Activated CD8-positive, alpha-beta memory T cell treated with anti-CD3 and anti-CD28 coated beads, Interleukin-2, amount 50 U/mL, for 4 hours (primary cell): ENCODE data around the gene ANXA6.
"Not testable (repeated sequence)": the region's sequence is repeated elsewhere in the genome, so short reads cannot be mapped to it uniquely, and the experiment has no call there.

Source experiments
- DNase-seq: peaks from one replicate; pipeline ENCODE4 v3.0.0-alpha.2; 2020

Gene ANXA6

DNA sequence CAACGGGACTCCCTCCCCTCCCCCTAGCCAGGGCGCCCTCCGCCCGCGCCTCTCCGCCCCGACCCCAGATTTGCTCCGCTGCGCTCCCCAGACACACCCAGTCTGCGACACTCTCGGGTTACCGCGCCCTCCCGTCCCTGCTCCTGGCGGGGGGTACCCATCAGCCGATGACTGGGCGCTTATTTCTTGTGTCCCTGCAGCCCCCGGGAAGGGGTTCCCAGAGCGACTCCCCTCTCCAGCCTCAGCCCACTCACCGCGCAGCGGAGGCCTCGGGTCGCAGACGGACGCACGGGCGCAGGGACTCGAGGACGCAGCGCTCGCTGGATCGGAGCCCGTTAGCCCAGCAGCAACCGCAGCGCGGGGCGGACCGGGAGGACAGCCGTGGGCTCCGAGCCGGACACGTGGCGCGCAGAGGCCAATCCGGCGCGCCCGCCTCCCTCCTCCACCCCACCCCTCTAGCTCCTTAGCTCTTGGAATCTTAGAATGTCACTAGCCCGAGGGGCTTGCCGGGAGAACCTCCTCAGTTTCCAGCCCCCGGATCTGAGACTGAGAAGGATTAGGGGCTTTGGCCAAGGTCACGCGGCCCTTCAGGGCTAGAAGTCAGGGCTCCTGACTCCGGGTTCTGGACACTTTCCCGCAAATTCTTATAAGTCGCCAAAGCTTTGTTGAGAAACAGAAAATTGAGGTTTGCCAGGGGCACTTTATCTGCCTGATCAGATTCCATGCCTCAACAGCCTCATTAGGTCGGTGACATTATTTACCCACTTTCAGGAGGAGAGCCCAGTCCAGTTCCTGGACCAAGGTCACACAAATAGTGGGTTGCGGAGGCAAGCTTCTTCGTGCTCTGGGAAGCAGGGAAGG lies at the start of gene ANXA6:
TSS of gene ANXA6 (minus strand) at position 354 of the 861 bp plus-strand sequence. CDS start 9,878 bp downstream, outside the sequence.
- DNase-seq, result peak; percentile 61

DNA sequence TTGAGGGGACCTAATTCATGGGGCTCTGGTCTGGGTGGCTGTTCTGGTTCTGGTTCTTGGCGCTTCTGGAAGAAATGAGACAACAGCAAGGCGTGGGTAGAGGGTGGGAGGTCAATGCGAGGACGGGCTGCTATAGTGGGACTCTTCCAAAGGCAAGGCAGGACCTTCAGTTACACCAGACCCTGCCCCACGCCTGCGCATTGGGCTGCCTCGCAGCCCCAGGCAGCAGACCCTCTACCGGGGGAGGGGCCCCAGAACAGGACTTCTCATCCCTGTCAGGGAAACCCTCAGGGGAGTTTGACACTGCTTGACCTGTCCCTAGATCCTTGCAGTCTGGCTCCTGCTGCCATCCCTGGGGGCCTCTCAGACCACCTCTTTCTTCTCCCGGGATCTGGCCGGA lies 47.8 kb upstream of the ANXA6 start:
- DNase-seq, result no peak

DNA sequence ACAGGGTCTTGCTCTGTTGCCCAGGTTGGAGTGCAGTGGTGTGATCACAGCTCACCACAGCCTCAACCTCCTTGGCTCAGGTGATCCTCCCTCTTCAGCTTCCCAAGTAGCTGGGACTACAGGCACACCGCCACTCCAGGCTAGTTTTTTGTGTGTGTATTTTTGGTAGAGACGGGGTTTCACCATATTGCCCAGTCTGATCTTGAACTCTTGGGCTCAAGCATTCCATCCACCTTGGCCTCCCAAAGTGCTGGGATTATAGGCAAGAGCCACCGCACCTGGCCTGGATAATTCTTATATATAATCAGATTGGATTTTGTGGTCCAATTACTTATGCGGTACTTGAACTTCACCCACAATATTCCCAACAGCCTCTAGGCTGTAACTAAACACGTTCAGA lies 46.5 kb upstream of the ANXA6 start:
- DNase-seq, result no peak

DNA sequence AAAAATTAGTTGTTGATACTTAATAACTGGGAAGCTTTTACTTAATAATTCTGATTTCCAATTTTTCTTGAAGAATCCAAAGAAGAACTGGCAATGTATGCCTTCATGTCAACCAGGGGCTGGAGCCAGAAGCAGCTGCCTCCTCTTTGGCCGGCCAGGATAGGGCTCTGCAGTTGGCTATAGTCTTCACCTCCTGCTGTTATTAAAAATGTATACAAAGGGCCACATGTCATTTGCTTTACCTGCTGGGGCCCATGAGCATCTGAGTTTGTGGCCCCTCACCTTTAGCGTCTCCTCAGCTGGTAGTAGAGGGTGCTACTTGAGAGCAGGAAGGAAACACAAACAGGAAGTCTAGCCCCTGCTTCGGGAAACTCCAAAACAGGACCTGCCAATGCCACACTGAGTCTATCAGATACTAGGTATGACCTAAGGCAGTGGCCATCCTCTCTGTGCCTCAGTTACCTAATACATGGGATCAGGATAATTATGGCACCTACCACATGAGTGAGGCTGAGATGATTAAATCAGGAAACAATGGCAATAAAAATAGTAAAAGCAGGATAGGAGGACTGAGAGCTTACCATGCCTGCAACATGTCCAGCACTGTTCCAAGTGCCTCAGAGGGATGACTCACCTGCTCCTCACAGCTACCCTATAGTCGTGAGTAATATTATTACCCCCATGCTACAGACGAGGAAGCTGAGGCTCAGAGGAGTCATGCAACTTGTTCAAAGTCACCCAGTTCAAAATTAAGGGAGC lies 45.0 kb upstream of the ANXA6 start:
- DNase-seq, result peak; percentile 42

DNA sequence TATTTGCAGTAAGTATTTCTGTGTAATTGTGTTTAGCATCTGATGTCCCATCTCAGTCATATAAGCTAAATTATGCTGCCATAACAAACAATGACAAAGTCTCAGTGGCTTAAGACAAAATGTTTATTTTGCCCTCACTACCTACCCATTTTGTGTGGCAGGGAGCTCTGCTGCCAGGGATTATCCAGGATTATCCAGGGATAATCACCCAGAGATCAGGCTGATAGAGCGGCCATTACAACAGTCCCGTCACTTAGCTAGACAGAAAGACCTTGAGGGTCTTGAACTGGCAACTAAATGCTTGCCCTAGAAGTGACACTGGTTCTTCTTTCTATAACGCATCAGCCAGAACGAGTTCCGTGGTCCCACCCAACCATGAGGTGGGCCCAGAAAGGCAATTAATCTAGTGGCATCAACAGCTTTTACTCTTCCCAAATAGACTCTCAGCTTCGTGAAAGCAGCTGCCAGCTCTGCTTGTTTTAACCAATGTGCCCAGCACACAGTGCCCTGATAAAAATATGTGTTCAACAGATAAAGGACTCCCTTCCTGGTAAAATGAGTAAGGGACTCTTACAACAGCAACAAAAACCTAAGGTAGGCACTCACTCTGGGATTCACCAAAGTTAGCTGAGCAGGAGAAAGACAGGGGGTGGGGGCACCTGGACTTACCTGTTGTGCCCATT lies 43.5 kb upstream of the ANXA6 start:
- DNase-seq, result no peak

DNA sequence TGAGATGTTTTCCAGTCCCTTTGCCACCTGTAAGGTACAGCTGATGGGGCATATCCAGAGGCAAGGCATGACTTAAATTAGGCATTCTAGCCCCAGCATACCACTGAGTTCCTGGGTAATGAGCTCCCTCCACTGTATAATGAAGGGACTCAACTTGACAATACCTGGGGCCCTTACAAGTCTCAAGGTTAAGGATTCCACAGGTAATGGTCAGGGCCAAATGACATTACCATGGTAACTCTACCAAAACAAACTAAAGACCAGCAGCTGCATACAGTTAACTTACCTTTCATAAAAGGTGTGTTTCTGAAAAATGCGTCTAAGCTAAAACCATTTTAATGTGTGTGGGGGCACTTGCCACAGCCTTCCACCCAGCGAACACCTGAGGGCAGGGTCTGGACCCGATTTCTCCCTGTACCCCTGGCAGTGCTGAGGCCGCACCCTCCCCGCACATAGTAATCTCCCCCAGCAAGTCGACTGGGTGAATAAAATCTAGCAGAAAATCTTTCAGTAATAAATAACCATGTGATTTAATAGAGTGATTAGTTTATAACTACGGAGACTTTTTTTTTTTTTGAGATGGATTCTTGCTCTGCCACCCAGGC lies 42.1 kb upstream of the ANXA6 start:
- no peak for DNase-seq

DNA sequence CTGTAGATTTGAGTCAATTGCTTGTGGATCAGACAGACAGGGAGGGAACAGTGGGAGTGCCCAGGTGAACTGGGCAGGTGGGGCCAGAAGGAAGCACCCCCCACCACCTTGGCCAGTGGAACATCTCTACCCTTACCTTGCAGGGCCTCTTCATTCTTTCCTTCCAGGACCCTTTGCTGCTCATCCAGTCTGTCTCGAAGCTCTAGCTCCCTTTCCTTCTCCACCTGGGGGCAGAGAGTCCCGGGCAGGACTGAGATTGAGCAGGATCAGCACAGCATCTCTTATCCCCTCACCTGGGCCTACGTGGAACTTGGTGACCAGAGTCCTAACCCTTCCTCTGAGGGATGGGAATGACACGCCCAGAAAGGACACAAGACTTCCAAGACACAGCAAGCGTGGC lies 41.3 kb upstream of the ANXA6 start:
- no peak for DNase-seq

DNA sequence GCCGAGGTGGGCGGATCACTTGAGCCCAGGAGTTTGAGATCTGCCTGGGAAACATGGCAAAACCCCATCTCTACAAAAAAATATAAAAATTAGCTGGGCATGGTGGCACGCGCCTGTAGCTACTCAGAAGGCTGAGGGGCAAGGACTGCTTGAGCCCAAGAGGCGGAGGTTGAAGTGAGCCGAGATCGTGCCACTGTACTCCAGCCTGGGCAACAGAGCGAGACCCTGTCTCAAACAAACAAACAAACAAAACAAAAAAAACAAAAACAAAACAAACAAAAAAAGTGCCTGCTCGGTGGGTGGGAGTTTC lies 39.7 kb upstream of the ANXA6 start:
- DNase-seq, result not testable (repeated sequence)

DNA sequence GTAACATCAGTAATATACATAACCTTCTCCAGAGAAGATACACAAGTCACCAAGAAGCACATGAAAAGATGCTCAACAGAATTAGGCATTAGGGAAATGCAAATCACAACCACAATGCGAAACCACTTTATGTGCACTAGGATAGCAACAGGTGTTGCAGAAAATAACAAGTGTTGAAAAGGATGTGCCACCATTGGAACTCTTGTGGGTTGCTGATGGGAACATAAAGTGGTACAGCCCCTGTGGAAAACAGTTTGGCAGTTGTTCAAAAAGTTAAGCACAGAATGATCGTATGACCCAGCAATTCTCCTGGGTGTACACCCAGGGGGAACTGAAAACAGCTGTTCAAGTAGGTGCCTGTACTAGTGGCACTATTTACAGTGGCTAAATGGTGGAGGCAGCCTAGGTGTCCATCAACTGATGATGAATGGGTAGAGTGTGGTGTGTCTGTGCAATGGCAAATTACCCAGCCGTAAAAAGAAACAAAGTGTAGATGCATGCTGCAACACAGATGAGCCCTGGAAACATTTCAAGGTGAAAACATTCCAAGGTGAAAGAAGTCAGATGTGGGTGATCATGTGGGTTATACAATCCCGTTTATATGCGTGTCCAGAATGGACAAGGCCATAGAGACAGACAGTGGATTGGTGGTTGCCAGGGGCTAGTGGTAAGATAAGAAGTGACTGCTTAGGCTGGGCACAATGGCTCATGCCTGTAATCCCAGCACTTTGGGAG lies 39.1 kb upstream of the ANXA6 start:
- DNase-seq, result no peak

DNA sequence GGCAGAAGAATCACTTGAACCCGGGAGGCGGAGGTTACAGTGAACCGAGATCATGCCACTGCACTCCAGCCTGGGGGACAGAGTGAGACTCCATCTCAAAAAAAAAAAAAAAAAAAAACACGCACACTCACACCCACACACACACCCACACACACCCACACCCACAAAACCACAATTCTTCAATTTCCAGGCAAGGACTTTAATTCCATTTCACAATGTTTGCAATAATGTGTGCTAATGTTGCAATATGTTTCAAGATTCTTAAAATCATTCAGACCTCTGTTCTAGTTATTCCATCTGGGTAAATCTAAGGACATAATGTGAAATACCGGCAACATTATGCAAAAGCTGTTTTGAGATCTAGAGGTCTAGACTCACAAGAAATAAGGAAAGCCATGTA lies 38.0 kb upstream of the ANXA6 start:
- peak; percentile 37 for DNase-seq

DNA sequence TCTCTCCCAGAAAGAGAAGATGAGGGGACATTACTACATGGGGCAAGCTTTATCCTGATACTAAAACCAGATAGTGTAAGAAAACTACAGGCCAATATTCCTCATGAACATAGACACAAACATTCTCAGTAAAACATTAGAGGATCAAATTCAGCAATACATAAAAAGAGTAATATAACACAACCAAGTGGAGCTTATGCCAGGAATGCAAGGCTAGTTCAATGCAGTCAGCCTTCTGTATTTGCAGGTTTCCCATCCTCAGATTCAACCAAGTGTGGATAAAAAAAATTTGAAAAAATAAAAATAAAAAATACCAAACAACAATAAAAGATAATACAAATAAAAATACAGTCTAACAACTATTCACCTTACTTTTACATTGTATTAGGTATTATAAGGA lies 35.0 kb upstream of the ANXA6 start:
- DNase-seq, result no peak

DNA sequence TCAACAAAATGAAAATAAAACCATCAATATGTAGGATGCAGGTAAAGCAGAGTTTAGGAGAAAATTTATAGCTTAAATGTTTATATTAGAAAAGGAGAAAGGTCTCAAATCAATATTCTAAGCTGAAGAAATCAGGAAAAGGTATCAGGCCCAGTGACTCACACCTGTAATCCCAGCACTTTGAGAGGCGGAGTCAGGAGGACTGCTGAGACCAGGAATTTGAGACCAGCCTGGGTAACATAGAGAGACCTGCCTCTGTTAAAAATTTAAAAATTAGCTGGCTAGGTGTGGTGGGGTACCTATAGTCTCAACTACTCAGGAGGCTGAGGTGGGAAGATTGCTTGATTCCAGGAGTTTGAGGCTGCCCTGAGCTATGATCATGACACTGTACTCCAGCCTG lies 34.1 kb upstream of the ANXA6 start:
- no peak for DNase-seq

DNA sequence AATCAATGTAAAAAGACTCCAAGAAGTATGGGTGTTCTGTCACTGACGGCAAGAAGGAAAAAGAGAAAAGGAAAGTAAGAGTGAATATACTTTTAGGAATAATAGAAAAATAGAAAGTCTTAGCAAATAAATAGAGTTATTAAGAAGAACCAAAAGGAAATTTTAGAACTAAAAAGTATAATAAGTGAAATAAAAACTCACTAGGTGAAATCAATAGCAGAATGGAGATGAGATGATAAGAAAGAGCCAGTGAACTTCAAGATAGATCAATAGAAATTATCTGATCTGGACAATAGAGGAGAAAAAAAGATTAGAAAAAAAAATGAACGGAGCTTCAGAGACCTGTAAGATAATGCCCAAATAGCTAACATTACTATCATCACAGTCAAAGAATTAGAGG lies 31.6 kb upstream of the ANXA6 start:
- DNase-seq, result no peak

DNA sequence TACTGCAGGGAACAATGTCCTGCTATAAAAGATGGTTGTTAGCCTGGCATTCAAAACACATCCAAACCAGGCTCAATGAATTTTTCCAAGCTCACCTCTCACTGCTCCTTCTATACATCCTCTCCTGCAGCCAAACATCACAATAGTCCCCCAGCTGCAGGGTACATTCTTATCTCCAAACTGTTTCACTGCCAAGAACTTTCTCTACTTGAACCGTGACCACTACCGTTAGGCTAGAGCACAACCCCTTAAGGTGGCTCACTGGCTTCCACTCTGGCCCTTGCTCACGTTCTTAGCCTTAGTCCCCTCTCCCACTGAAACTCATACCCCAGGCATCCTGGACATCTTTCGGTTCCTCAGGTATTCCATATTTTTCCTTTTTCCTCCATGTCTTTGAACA lies 29.0 kb upstream of the ANXA6 start:
- no peak for DNase-seq

DNA sequence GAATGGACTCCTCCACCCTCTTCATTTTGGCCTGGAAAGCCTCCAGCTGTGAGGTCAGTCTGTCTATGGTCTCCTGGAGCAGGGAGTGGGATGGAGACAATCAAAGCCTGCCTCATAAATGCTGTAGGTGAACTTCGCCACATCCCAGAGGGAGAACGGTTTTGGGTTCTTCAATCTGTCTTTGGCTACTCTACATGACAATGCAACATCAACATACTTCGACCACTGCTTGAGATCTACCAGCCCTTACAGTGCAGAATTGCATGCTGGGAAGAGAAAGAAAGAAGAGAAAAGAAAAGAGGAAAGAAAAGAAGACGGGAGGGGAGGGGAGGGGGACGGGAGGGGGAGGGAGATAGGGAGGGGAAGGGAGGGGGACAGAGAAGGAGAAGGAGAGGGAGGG lies 28.5 kb upstream of the ANXA6 start:
- no peak for DNase-seq

DNA sequence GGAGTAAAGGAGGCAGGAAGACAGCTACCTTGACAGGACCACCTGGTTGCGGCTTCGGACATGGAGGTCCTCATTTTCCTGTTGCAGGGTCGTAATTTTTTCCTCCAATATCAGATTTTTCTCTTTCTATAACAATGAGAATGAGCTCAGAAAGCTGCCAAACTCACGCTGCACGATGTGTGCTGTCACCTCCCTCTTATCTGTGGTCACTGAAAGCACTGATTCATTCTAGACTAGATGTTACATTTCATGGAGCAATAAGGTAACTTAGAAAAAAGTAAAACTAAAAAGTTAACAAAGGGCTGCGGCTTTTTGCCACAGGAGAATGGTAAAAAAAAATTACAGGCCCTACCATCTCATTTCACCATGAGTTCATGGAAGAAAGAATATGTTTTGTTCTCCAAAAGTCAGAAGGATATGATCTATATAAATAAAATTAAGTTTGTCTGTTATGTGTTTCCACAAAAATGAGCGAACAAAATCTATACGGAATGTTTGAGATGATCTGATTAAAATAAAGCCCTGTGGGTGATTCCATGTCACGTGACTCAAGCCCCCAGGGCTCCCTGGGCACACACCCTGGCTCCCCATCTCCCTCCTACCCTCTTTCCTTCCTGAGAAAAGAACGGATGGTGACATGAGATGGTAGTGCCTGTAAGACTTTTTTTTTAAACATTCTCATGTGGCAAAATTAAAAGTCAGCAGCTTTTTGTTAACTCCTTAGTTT lies 26.9 kb upstream of the ANXA6 start:
- no peak for DNase-seq

DNA sequence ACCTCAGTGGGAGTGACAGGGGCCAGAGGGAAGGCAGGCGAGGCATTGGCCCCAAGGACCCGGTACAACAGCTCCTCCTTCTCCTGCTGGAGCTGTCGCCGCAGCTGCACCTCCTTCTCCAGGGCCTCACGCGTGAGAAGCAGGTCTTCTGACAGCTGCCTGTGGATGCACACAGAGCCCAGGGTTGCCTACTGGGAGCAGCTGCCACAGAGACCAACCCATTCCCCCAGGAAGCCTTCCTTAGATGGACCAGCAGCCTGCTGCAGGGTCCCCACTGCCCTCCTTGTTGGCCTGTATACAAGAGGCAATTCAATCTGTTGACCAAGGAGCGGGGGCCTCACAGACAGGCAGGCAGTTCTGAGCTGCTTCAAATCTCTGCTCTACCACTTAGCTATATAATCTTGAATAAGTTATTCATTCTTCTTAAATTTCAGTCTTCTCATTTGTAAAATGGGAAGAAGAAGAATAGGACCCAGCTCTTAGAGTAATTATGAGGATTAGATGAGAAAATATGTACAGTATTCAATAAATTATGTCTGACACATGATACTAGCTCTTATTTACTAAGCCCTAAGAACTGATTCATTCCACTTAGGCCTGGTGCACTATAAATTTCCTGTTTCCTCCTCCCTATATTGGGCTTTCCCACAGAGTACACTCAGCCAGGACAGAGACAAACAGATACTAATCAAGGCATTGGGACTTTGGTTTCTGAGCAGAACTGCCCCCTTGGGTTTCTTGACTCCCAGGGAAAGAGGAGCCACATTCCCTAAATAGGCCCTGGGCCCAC lies 26.1 kb upstream of the ANXA6 start:
- DNase-seq, result no peak

DNA sequence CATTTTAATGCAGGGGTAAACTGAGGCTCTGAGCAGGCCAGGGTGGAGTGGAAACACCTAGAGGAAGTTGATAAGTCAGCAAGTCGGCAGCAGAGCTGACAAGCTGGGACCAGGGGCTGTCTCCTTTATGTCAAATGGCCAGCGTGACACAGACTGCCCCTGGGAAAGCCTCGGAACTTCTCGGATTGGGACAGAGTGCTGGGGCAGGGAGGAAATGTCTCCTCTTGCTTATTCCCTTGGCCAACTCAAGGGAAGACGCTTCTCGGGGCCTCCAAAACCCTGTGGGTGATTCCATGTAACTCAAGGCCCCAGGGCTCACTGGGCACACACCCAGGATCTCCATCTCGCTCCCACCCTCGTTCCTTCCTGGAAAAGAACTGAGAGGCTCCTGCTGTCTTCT lies 25.4 kb upstream of the ANXA6 start:
- no peak for DNase-seq

DNA sequence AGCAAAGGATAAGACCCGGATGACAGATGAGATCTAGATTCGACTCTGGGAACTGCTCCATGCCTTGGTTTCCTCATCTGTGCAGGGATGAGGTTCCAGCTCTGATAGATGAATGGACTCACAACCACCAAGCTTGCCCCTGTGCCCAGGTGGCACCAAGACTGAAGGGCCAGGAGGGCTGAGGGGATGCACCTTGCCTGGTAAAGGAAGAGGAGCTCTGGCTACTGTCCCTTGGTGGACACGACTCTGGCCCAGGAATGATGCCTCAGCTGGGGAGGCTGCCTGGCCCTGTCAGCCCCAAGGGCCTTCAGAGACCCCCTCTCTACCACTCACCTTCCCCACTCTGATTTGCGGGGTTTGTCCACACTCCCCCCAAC lies 24.9 kb upstream of the ANXA6 start:
- no peak for DNase-seq

DNA sequence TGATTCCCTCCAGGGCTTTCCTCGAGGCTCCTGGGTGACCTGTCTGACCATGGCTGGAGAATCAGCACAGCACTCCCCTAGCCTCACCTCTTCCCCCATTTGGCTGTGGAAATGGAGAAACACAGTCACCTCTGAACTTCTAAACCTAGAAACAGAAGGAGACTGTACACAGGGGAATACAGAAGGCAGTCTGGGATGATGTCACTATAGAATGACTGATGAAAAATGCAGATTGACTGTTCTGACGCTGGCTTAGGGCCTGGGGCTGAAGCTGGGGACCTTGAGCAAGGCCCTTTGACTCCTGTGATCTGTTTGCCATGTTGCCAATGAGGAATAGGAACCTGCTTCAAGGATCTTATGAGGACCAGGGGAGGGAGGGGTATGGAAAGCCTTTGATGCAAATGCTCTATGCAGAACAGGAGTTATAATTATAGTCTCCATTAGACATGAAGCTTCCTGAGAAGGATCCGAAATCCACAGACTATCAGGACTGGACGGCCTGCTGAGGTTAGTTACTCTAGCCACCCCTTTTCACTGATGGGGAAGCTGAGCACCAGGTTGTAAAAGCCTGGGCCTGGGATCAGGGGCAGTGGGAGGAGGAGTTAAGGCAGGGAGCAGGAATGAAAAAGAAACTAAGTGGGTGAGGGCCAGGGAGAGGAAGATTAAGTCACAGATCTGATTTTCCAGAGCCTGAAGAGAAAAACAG lies 24.4 kb upstream of the ANXA6 start:
- no peak for DNase-seq

DNA sequence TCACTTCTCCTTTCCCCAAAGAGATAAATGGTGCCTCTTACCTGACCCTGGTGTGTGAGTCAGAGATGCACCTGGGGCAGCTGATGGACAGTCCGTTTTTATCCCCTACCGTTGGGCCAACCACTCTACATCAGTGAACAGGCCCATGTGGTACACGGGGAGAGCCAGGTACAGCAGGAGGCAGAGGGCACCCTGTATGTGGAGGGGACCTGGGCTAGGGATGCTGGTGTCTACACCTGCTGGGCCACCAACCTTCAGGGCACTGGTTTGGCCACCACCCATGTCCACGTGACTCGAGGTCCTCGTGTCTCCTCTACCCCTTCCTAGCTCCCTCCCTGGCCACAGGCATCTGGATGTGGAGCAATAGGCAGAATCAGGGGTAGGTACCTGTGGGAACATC lies 22.7 kb upstream of the ANXA6 start:
- DNase-seq, result no peak
